SJCRH30 (cell line): ENCODE data around the gene REXO1. TPM values are rescaled to one million over a fixed set of nuclear protein-coding genes. Genes with fewer than 3 reads are reported as not detected.
A peak's percentile ranks its signal among the peaks of the same experiment; 100 is the strongest.
"Not testable (repeated sequence)": the region's sequence is repeated elsewhere in the genome, so short reads cannot be mapped to it uniquely, and the experiment has no call there.

Experiments
- DNase-seq, 2 experiments: peaks; one replicate each; pipeline ENCODE4 v3.0.0-alpha.2; 2015 to 2020
- H3K27ac ChIP-seq: fragments of 250-450 bp; sonication (Bioruptor Pico); 2 replicates; pipeline ENCODE4 v1.5.1; 2020; ENCODE audit warnings: mild to moderate bottlenecking, moderate library complexity
- H3K27me3 ChIP-seq: fragments of 250-450 bp; sonication (Bioruptor Pico); 2 replicates; pipeline ENCODE4 v1.5.1; 2020; ENCODE audit warnings: mild to moderate bottlenecking, moderate library complexity
- H3K36me3 ChIP-seq: fragments of 250-450 bp; sonication (Bioruptor Pico); 2 replicates; pipeline ENCODE4 v1.5.1; 2020; ENCODE audit warnings: mild to moderate bottlenecking, moderate library complexity
- H3K4me1 ChIP-seq: fragments of 250-450 bp; sonication (Bioruptor Pico); 2 replicates; pipeline ENCODE4 v1.5.1; 2020; ENCODE audit warnings: mild to moderate bottlenecking, moderate library complexity
- H3K4me3 ChIP-seq: fragments of 250-450 bp; sonication (Bioruptor Pico); 2 replicates; pipeline ENCODE4 v1.5.1; 2020; ENCODE audit warnings: mild to moderate bottlenecking, moderate library complexity
- H3K9me3 ChIP-seq: fragments of 250-450 bp; sonication (Bioruptor Pico); replicated peaks from 2 replicates; pipeline ENCODE4 v1.5.1; 2020; ENCODE audit warnings: mild to moderate bottlenecking, moderate library complexity
- total RNA-seq: library from RNA; depleted of rRNA; stranded (reverse); fragments of >200 nt; shearing (Covaris generic); gene quantifications from 2 replicates; pipeline ENCODE4 v1.2.3, GENCODE V29; 2014; rRNA removed

Gene REXO1, protein sequence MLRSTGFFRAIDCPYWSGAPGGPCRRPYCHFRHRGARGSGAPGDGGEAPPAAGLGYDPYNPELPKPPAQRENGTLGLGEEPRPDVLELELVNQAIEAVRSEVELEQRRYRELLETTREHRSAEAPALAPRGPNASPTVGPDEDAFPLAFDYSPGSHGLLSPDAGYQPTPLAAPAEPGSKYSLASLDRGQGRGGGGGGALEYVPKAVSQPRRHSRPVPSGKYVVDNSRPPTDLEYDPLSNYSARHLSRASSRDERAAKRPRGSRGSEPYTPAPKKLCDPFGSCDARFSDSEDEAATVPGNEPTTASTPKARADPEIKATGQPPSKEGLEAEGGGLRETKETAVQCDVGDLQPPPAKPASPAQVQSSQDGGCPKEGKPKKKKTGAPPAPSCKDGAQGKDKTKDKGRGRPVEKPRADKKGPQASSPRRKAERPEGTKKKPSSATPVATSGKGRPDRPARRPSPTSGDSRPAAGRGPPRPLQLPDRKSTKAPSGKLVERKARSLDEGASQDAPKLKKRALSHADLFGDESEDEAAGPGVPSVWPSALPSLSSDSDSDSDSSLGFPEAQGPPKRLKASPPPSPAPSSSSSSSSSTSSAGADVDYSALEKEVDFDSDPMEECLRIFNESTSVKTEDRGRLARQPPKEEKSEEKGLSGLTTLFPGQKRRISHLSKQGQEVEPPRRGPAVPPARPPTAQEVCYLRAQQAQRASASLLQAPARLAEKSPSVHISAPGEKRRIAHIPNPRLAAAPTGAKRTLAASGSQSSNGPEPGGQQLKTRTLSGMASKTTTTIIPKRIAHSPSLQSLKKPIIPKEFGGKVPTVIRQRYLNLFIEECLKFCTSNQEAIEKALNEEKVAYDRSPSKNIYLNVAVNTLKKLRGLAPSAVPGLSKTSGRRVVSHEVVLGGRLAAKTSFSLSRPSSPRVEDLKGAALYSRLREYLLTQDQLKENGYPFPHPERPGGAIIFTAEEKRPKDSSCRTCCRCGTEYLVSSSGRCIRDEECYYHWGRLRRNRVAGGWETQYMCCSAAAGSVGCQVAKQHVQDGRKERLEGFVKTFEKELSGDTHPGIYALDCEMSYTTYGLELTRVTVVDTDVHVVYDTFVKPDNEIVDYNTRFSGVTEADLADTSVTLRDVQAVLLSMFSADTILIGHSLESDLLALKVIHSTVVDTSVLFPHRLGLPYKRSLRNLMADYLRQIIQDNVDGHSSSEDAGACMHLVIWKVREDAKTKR
- 17.7 and 19.1 TPM in 2 replicates for total RNA-seq

- no peaks in the 10 kb centered on the region for H3K27me3 ChIP-seq
- no peaks in the 10 kb centered on the region for H3K36me3 ChIP-seq
- peak within 1 kb of the TSS; percentile 98 for H3K4me3 ChIP-seq
- no peaks in the 10 kb centered on the region for H3K9me3 ChIP-seq
- peak; percentile 91 to 95 for DNase-seq
- no peaks in the 10 kb centered on the region for H3K4me1 ChIP-seq
- peak within 1 kb of the TSS; percentile 100 for H3K27ac ChIP-seq
Measured at GRCh38 chr19:1848399-1849131, at the start of gene REXO1. REXO1 (minus strand) TSS chr19:1848483; CDS start chr19:1848358, 125 bp downstream.

GRCh38 chr19:1896508-1896907, 48.2 kb upstream of the REXO1 start:
- no peak for DNase-seq
- Histone ChIP-seq H3K36me3 (no peaks in the 10 kb centered on the region), H3K4me3 (no peak overlapping the region), H3K9me3 (no peaks in the 10 kb centered on the region), H3K27ac (no peak overlapping the region), H3K4me1 (peaks cover 8% of the 10 kb centered on the region), H3K27me3 (no peaks in the 10 kb centered on the region)

DNA sequence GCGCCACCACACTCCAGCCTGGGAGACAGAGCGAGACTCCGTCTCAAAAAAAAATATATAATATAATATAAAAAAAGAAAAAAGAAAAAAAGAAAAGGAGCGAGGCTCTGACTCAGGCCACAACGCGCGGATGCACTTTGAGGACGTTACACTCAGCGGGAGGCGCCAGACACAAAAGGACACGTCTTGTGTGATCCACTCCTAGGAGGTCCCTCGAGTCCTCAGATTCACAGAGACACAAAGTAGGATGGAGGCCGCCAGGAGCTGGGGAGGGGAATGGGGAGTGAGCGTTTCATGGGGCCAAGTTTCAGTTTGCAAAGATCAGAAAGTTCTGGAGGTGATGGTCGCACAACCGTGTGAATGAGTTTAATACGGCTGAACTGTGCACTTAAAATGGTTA, 45.5 kb upstream of the REXO1 start:
- H3K9me3 ChIP-seq = no peaks in the 10 kb centered on the region
- no peaks in the 10 kb centered on the region for H3K27me3 ChIP-seq
- H3K4me1 ChIP-seq = peaks cover 8% of the 10 kb centered on the region
- no peak overlapping the region for H3K27ac ChIP-seq
- H3K4me3 ChIP-seq = no peak overlapping the region
- no peak for DNase-seq
- H3K36me3 ChIP-seq = no peaks in the 10 kb centered on the region

GRCh38 chr19:1889907-1890306, 41.6 kb upstream of the REXO1 start:
- Histone ChIP-seq H3K4me1 (peaks cover 5% of the 10 kb centered on the region; the same call in 1 of the 2 replicates), H3K27ac (no peak overlapping the region), H3K9me3 (no peaks in the 10 kb centered on the region), H3K27me3 (no peaks in the 10 kb centered on the region), H3K4me3 (no peak overlapping the region), H3K36me3 (no peaks in the 10 kb centered on the region)
- no peak for DNase-seq

DNA sequence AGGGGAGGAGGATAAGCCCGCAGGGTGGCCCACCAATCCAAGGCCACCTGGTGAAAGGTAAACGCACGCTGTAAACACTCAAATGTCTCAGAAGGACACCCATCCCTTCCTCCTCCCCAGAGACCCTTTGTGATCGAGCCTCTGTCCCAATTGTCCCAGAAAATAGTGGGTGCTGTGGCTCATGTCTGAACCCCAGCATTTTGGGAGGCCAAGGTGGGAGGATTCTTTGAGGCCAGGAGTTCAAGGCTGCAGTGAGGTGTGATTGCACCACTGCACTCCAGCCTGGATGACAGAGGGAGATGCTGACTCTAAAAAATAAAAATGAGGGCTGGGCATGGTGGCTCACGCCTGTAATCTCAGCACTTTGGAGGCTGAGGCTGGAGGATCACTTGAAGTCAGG, 40.1 kb upstream of the REXO1 start:
- Histone ChIP-seq H3K9me3 (no peaks in the 10 kb centered on the region), H3K27me3 (no peaks in the 10 kb centered on the region), H3K4me1 (peaks cover 8% of the 10 kb centered on the region; the same call in 1 of the 2 replicates), H3K27ac (no peak overlapping the region), H3K4me3 (no peak overlapping the region), H3K36me3 (no peaks in the 10 kb centered on the region)
- no peak for DNase-seq

DNA sequence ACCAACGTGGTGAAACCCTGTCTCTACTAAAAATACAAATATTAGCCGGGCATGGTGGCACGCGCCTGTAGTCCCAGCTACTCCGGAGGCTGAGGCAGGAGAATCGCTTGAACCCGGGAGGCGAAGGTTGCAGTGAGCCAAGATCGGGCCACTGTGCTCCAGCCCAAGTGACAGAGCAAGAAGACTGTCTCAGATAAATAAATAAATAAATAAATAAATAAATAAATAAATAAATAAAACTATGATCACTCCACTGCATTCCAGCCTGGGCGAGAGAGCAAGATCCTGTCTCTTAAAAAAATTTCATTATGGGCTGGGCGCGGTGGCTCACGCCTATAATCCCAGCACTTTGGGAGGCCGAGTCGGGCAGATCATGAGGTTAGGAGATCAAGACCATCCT, 38.1 kb upstream of the REXO1 start:
- not testable (repeated sequence) for DNase-seq, H3K27me3 ChIP-seq

DNA sequence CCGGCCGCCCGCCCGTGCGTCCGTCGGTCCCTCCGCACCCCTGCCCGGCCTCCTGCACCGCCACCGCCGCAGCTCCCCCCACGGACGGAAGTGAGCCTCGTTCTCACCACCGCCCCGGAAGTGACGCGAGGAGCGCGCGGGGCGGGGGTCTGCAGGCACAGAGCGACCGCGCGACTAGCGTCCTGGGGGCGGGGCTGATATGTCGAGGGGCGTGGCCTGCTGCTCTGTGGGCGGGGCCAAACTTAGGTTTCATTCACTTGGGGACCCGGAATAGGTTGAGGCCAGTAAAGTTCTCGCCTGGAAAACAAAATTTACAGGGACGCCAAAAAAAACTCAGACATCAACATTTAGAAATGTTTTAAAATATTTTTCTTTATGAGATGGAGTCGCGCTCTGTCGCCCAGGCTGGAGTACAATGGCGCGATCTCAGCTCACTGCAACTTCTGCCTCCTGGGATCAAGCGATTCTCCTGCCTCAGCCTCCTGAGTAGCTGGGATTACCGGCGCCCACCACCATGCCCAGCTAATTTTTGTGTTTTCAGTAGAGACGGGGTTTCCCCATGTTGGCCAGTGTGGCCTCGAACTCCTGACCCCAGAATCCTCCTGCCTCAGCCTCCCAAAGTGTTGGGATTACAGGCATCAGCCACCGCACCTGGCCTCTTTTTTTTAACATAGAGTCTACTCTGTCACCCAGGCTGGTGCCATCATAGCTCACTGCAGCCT, 37.3 kb upstream of the REXO1 start, which contains the start of gene ABHD17A:
ABHD17A (minus strand) TSS at position 99 of the 722 bp plus-strand sequence. CDS start 3,930 bp downstream, outside the sequence.
- H3K4me3 ChIP-seq = peak within 1 kb of the TSS; percentile 81
- H3K4me1 ChIP-seq, H3K27ac ChIP-seq, H3K9me3 ChIP-seq, H3K27me3 ChIP-seq, H3K36me3 ChIP-seq: not testable (repeated sequence)
- DNase-seq = peak; percentile 92

More for the DNA sequence above, 38.1 kb upstream of the REXO1 start:
- not testable (repeated sequence) for H3K4me1 ChIP-seq, H3K9me3 ChIP-seq, H3K4me3 ChIP-seq, H3K36me3 ChIP-seq, H3K27ac ChIP-seq

GRCh38 chr19:1884719-1885334, 36.5 kb upstream of the REXO1 start:
- H3K27ac ChIP-seq = no peak overlapping the region
- H3K27me3 ChIP-seq = no peaks in the 10 kb centered on the region
- H3K4me3 ChIP-seq = peak overlapping the region; percentile 81
- no peak for DNase-seq
- H3K9me3 ChIP-seq = no peaks in the 10 kb centered on the region
- no peaks in the 10 kb centered on the region for H3K36me3 ChIP-seq
- H3K4me1 ChIP-seq = peaks cover 8% of the 10 kb centered on the region; the same call in 1 of the 2 replicates

- Histone ChIP-seq H3K4me1 (peaks cover 8% of the 10 kb centered on the region; the same call in 1 of the 2 replicates), H3K27me3 (no peaks in the 10 kb centered on the region), H3K9me3 (no peaks in the 10 kb centered on the region), H3K4me3 (peak overlapping the region; percentile 81), H3K27ac (no peak overlapping the region), H3K36me3 (no peaks in the 10 kb centered on the region)
- no peak for DNase-seq
Measured at GRCh38 chr19:1884291-1884718, 36.0 kb upstream of the REXO1 start.

GRCh38 chr19:1883784-1884183, 35.5 kb upstream of the REXO1 start:
- H3K4me1 ChIP-seq = peaks cover 8% of the 10 kb centered on the region; the same call in 1 of the 2 replicates
- H3K27me3 ChIP-seq = no peaks in the 10 kb centered on the region
- H3K36me3 ChIP-seq = no peaks in the 10 kb centered on the region
- H3K27ac ChIP-seq = no peak overlapping the region
- H3K9me3 ChIP-seq = no peaks in the 10 kb centered on the region
- no peak for DNase-seq
- no peak overlapping the region; the same call in 1 of the 2 replicates for H3K4me3 ChIP-seq

DNA sequence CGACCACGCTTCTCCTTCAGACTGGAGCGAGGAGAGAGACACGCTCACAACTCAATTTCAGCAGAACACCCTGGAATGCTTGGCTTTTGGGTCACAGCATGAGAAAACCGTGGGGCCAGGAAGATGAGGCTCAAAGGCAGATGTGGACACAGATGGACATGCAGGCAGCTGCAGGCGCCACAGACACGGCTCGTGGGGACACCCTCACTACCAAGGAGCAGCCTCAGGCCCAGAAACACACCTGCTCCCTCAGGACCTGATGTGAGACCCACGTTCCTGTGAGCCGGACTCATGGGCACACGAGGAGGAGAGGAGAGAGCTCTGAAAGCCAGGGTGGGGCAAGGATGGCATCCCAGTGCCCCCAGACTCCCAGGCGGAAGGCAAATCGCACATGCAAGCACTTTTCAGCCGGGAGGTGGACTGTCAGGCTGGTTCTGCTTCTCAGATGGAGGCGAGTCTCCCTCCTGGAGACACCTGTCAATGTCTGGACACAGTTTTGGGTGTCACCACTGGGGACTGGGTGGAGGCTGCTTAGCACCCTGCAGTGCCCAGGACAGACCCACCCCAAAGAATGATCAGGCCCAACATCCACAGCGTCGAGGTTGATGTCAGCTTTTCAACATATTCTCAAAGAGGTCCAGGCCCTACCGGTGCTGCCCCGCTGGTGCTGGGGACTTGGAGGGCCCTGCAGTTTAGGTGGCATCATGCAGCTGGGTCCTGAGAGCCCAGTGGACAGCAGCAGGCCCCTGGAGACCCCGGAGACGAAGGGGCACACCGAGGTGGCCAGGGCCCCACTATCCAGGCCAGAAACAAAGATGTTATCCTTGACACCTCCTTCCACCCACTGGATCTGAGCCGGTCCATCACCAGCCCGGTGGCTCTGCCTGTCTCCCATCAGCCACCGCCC, 34.8 kb upstream of the REXO1 start:
- H3K27me3 ChIP-seq = no peaks in the 10 kb centered on the region
- H3K36me3 ChIP-seq = no peaks in the 10 kb centered on the region
- H3K4me1 ChIP-seq = peaks cover 8% of the 10 kb centered on the region; the same call in 1 of the 2 replicates
- no peaks in the 10 kb centered on the region for H3K9me3 ChIP-seq
- no peak overlapping the region for H3K27ac ChIP-seq
- no peak for DNase-seq
- no peak overlapping the region for H3K4me3 ChIP-seq

- Histone ChIP-seq H3K36me3 (no peaks in the 10 kb centered on the region), H3K4me3 (no peak overlapping the region), H3K4me1 (peaks cover 6% of the 10 kb centered on the region; the same call in 1 of the 2 replicates), H3K27me3 (no peaks in the 10 kb centered on the region), H3K9me3 (no peaks in the 10 kb centered on the region), H3K27ac (no peak overlapping the region)
- no peak for DNase-seq
Measured at GRCh38 chr19:1882089-1882785, 34.0 kb upstream of the REXO1 start.
